Stromal cell of bone marrow (primary cell): ENCODE measurements around the gene ATP2C1.
"Not testable (repeated sequence)": the region's sequence is repeated elsewhere in the genome, so short reads cannot be mapped to it uniquely, and the experiment has no call there.

ENCODE experiments used
- DNase-seq: peaks from one replicate; pipeline ENCODE4 v3.0.0-alpha.2; 2012; ENCODE audit warnings: low read depth

Gene ATP2C1

GRCh38 chr3:130939753-130940152, 45.9 kb downstream of the ATP2C1 start:
- no peak for DNase-seq

GRCh38 chr3:130941793-130942192, 47.9 kb downstream of the ATP2C1 start:
- no peak for DNase-seq

- no peak for DNase-seq
Observed at GRCh38 chr3:130946882-130947281, 53.0 kb downstream of the ATP2C1 start.

- DNase-seq: no peak
Observed at GRCh38 chr3:130948001-130948773, 54.3 kb downstream of the ATP2C1 start.

- no peak for DNase-seq
Observed at GRCh38 chr3:130948929-130949328, 55.0 kb downstream of the ATP2C1 start.

DNA sequence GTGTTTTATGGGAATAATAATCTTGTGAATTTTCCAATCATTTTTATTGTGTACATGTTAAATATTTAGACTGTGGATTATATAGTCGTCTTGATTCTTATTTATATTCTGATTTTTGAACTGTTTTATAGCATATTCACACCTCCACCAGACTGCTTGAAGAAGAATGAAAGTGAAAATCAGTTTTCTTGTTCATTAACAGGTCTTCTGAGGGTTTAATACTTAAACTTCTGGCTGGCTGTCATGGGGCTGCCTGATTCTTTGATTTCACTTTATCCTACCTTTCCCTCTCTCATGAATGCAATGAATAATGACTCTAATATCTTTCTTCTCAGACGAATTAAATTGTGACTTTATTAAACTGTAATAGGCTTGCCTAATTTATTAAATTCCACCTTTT, 56.2 kb downstream of the ATP2C1 start:
- no peak for DNase-seq

- no peak for DNase-seq
Observed at GRCh38 chr3:130950641-130951040, 56.8 kb downstream of the ATP2C1 start.

- DNase-seq: no peak
Observed at GRCh38 chr3:130955481-130955880, 61.6 kb downstream of the ATP2C1 start.

DNA sequence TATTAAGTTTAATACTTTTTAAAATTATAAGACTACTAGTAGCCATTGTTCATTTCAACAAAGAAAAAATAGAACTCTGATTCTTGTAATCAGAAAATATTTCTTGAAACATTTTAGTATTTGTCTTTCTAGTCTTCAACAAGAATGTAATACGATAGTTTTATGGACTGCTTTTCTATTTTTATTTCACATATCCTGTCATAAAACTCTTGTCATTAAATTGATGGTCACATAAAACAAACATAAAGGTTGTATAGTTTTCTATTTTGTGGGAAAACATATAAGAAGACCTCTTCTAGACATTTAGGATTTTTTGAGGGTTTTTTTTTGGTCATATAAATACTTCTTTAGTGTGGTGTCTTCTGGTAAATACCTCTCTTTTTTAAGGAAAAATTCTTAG, 62.4 kb downstream of the ATP2C1 start:
- no peak for DNase-seq

DNA sequence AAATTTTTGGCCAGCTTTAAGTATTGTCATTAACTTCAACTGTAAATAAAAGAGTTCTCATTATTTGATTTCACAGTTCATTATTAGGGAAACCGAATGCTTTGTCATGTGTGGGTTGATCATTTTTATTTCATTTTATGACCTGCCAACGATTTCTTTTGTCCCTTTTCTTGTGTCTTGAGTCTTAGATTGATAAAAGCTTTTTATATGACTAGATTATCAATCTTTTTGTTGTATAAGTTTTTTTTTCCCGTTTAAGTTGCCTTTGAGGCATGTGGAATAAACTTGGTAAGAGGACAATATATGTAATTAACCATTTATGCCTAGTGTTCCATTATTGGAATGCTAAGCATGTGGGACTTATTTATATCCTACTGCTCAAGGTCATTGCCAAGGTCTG, 62.8 kb downstream of the ATP2C1 start:
- no peak for DNase-seq

DNA sequence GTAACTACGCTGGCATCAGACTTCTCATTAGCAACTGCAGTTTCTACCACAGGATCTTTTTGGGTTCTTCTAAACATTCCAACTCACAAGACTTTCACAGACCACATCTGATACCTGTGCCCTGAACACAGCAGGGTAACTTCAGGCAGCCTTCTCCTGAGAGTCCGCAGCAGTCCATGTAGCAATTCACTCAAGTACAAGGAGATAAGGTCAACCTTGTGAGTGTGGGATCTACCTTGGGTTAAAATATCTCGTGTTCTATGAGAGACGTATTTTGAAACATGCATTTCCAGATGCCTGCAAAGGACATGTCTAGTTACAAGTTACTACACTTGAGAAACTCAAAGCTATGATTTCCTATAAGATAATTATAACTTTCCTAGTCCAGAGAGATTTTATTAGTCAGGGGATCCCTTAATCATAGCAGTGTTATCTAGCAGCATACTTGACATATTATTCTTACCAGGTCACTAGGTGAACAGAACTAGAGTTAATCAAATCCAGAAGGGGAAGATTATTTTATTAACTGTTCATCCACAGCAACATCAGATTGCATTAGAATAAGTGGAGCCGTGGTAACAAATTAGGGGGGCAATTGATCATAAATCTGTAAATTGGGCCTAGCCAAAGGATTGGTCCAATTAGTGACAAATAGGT, 66.4 kb downstream of the ATP2C1 start:
- no peak for DNase-seq

GRCh38 chr3:130961458-130961857, 67.6 kb downstream of the ATP2C1 start:
- no peak for DNase-seq

DNA sequence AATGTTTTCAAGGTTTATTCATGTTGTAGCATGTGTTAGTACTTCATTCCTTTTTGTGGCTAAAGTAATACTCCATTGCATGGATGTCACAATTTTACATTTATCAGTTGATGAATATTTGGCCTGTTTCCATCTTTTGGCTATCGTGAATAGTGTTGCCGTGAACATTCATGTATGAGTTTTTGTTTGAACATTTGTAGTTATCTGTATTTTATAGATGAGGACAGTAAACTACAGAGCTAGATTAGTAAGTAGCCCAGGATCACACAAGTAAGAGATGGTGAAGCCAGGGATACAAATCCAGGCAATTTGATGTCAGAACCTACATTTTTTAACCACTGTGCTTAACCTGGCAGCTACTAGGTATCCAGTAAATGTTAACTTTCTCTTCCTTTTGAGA, 69.6 kb downstream of the ATP2C1 start:
- DNase-seq: no peak

DNA sequence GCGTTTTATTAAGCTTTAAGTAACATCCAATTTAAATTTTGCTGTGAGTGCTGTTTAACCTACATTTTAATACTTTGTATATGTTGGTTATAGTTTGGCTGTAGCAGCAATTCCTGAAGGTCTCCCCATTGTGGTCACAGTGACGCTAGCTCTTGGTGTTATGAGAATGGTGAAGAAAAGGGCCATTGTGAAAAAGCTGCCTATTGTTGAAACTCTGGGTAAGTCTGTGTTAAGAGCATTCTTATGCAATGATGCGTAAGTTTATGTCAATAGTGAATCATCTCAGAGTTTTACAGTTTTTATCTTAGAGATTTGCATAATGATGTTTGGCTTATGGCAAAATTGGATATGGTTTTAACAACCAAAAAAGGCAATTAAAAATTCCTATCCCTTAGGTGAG, 70.0 kb downstream of the ATP2C1 start:
- DNase-seq: peak; percentile 67

- DNase-seq: no peak
Observed at GRCh38 chr3:130967281-130967680, 73.4 kb downstream of the ATP2C1 start.

- no peak for DNase-seq
Observed at GRCh38 chr3:130968221-130968620, 74.3 kb downstream of the ATP2C1 start.

DNA sequence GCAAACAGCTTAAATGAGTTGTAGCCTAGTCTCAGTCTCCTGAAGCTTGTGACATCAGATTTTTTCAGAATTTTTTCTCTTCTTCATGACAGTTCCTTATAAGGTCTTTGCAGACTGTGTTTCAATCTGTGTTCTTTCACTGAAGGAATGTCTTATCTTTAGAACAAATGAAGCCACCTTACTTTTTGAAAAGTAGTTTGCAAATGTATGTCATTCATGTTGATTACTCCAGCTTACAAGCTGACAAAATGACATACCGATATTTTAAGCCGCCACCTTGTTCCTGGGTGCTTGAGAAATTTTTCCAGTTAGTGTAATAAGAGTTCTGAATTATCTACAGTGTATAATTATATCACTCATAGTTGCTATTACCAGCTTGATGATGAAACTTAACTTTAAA, 75.7 kb downstream of the ATP2C1 start:
- DNase-seq: no peak

DNA sequence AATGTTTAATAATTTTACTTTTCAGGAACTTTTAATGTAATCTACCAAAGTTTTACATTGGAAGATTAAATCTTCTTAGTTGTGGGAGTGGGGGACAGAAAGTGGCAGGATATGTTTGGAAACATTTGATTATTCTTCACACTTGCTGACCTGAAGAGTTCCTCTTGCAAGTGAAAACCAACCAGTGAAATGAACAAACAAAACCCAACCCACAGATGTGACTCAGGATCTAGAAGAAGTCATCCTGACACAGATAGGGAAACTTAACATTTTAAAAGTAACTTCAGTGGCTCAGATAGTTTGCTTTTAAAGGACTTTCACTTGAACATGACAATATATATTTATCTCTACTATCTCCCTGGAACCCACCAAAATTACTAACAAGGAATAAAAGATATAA, 77.3 kb downstream of the ATP2C1 start:
- DNase-seq: no peak

DNA sequence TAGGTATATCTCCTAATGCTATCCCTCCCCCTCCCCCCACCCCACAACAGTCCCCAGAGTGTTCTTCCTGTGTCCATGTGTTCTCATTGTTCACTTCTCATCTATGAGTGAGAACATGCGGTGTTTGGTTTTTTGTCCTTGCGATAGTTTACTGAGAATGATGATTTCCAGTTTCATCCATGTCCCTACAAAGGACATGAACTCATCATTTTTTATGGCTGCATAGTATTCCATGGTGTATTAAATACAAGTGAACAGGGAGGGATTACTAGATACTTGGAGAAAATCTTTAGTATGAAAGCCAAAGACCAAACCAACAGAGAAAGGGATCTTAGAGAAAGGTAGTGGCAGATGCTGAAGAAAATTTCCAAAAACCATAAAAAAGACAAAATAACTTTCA, 78.7 kb downstream of the ATP2C1 start:
- DNase-seq: not testable (repeated sequence)

DNA sequence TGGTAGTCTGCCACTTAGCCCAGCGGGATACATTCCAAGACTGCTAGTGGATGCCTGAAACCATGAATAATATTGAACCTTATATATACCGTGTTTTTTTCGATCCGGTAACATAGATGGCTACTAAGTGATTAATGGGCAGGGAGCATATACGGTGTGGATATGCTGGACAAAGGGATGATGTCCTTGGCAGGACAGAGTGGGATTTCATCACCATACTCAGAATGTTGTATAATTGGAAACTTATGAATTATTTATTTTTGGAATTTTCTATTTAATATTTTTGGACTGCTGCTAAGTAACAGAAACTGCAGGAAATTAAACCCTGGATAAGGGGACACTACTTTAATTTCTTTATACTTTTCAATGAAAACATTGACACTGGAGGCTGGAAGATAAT, 79.5 kb downstream of the ATP2C1 start:
- DNase-seq: no peak

DNA sequence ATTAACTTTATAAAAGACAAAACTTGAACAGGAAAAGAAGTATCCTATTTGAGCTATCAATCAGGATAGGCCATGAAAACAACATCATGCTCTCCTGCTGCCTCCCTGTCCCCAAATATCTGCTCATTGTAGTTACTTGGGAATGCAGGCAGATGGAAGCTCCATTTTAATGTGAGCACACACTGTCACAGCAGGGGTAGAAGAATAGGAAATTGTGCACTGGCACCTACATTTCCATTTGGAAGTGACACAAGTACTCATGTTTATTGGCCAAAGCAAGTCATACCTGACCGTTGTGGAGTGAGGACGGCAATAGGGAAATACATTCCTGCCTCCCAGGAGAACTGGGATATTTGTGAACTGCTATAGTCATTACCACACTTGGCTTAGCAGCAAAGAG, 80.3 kb downstream of the ATP2C1 start:
- DNase-seq: no peak

GRCh38 chr3:130975251-130975650, 81.4 kb downstream of the ATP2C1 start:
- no peak for DNase-seq

DNA sequence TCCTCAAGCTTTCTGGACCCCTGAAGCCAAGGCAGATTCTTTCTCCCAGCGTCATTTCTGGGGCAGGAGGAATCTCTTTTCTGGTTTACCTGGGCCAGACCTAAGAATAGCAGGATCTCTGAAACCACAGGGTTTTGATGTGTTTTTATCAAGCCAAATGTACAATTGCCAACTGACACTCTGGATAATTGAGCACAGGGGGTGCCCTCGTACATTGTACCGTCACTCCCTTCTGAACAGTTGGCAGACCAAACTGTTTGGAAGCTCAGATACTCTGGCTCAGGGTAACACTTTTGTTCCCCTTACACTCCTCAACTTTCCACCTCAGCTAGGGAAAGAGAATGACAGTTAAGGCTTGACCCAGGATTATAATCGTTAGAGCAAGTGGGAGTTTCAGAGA, 82.8 kb downstream of the ATP2C1 start:
- DNase-seq: no peak

- DNase-seq: no peak
Observed at GRCh38 chr3:130979117-130979516, 85.2 kb downstream of the ATP2C1 start.
